ENCODE results near the gene PLEKHH1.
A peak's percentile ranks its signal among the peaks of the same experiment; 100 is the strongest.

PLEKHH1 gene

GRCh38 chr14:67571275-67571990, 38.3 kb downstream of the PLEKHH1 start:
- Histone ChIP-seq H2AFZ (ENCODE audit: low read depth, low read length, severe bottlenecking) (no peak overlapping the region), H3K9ac (ENCODE audit: low read length) (no peak overlapping the region), H3K36me3 (ENCODE audit: low read length) (no peaks in the 10 kb centered on the region), H3K4me2 (ENCODE audit: low read depth, low read length, poor library complexity, severe bottlenecking) (no peak overlapping the region), H3F3A (ENCODE audit: insufficient read depth) (no peaks in the 10 kb centered on the region), H3K79me2 (ENCODE audit: insufficient read depth, low read length) (no peaks in the 10 kb centered on the region), H3K27me3 (ENCODE audit: low read length) (no peaks in the 10 kb centered on the region), H3K9me2 (replicated peaks; ENCODE audit: insufficient read depth, low read length) (no peaks in the 10 kb centered on the region), H3K4me3 (ENCODE audit: insufficient read depth, low read length, poor library complexity, severe bottlenecking) (no peak overlapping the region), H4K20me1 (ENCODE audit: low read depth, low read length) (no peaks in the 10 kb centered on the region), H3K9me3 (ENCODE audit: insufficient read depth, low read length) (no peaks in the 10 kb centered on the region), H3K27ac (ENCODE audit: low read depth, low read length) (no peak overlapping the region)
- TF ChIP-seq EZH2phosphoT487 (conservative IDR thresholded peaks at IDR 0.05; ENCODE audit: low read length) (no peak), CTCF (IDR thresholded peaks at IDR 0.05; ENCODE audit: insufficient read depth, low read length, poor library complexity, severe bottlenecking) (peak; percentile 98)

- no peak for TF ChIP-seq CTCF (IDR thresholded peaks at IDR 0.05; ENCODE audit: insufficient read depth, low read length, poor library complexity, severe bottlenecking)
- no peak for TF ChIP-seq EZH2phosphoT487 (conservative IDR thresholded peaks at IDR 0.05; ENCODE audit: low read length)
- H3K27me3 ChIP-seq (ENCODE audit: low read length), result no peaks in the 10 kb centered on the region
- no peaks in the 10 kb centered on the region for H3K36me3 ChIP-seq (ENCODE audit: low read length)
- no peak overlapping the region for H3K4me3 ChIP-seq (ENCODE audit: insufficient read depth, low read length, poor library complexity, severe bottlenecking)
- no peak overlapping the region for H3K27ac ChIP-seq (ENCODE audit: low read depth, low read length)
- no peaks in the 10 kb centered on the region for H3K9me2 ChIP-seq (replicated peaks; ENCODE audit: insufficient read depth, low read length)
- no peaks in the 10 kb centered on the region for H3K79me2 ChIP-seq (ENCODE audit: insufficient read depth, low read length)
- no peaks in the 10 kb centered on the region for H3K9me3 ChIP-seq (ENCODE audit: insufficient read depth, low read length)
- H3F3A ChIP-seq (ENCODE audit: insufficient read depth), result no peaks in the 10 kb centered on the region
- no peak overlapping the region for H3K4me2 ChIP-seq (ENCODE audit: low read depth, low read length, poor library complexity, severe bottlenecking)
- no peaks in the 10 kb centered on the region for H4K20me1 ChIP-seq (ENCODE audit: low read depth, low read length)
- H3K9ac ChIP-seq (ENCODE audit: low read length), result no peak overlapping the region
- no peak overlapping the region for H2AFZ ChIP-seq (ENCODE audit: low read depth, low read length, severe bottlenecking)
Observed at GRCh38 chr14:67571991-67572323, 38.9 kb downstream of the PLEKHH1 start.

GRCh38 chr14:67572608-67573007, 39.5 kb downstream of the PLEKHH1 start:
- Histone ChIP-seq H4K20me1 (ENCODE audit: low read depth, low read length) (no peaks in the 10 kb centered on the region), H3K79me2 (ENCODE audit: insufficient read depth, low read length) (no peaks in the 10 kb centered on the region), H3K9me2 (replicated peaks; ENCODE audit: insufficient read depth, low read length) (no peaks in the 10 kb centered on the region), H3F3A (ENCODE audit: insufficient read depth) (no peaks in the 10 kb centered on the region), H3K27me3 (ENCODE audit: low read length) (no peaks in the 10 kb centered on the region), H3K4me3 (ENCODE audit: insufficient read depth, low read length, poor library complexity, severe bottlenecking) (no peak overlapping the region), H3K27ac (ENCODE audit: low read depth, low read length) (no peak overlapping the region), H3K36me3 (ENCODE audit: low read length) (no peaks in the 10 kb centered on the region), H3K9ac (ENCODE audit: low read length) (no peak overlapping the region), H3K9me3 (ENCODE audit: insufficient read depth, low read length) (no peaks in the 10 kb centered on the region), H3K4me2 (ENCODE audit: low read depth, low read length, poor library complexity, severe bottlenecking) (no peak overlapping the region), H2AFZ (ENCODE audit: low read depth, low read length, severe bottlenecking) (no peak overlapping the region)
- no peak for TF ChIP-seq EZH2phosphoT487 (conservative IDR thresholded peaks at IDR 0.05; ENCODE audit: low read length)
- TF ChIP-seq CTCF (IDR thresholded peaks at IDR 0.05; ENCODE audit: insufficient read depth, low read length, poor library complexity, severe bottlenecking), result no peak

Data from SU-DHL-6 (cell line).